GM19395 (cell line): ENCODE results near the gene KRT82.
"Not testable (repeated sequence)": the region's sequence is repeated elsewhere in the genome, so short reads cannot be mapped to it uniquely, and the experiment has no call there.

Experiments used
- ATAC-seq: cut with Tn5 transposase; IDR thresholded peaks from one replicate; pipeline ENCODE4 v1.9.1; 2021; ENCODE audit warnings: mild to moderate bottlenecking, moderate library complexity; ENCODE audit not compliant: unreplicated experiment

The KRT82 gene

DNA sequence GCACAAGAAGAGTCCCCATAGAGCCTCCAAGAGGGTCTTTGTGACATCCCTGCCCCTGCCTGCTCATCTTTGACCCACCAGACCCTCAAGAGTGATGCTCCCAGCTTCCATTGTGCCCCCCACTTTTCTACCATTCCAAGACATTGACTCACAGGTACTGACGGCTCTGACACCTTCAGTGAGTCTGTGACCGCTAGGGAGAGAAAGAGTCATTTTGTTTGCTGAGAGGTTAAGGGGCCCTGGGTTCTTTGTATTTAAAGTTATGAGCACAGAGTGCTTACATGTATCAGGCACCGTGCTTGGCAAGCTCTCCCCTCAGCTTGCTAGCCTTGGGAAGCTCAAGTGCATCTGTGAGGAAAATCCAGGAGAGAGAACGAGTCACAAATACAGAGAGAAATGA lies 7.1 kb upstream of the KRT82 start:
- ATAC-seq, result no peak

DNA sequence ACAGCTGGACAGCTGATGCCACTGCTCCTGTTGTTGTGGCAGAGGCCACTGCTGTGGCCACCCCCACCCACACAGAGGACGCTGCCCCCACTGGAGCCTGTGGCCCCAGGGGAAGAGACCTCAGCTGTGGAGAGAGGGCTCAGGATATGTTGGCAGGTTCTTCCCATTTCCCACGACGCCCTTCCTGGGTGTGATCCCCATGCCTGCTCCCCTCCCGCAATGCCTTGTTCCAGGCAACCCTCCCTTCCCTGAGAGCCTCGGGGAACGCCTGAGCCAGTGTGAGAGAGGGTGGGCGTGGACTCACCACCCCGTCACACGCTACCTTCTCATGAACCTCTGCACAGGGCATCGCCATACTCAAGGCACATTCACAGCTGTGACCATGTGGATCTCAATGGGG lies 5.7 kb upstream of the KRT82 start:
- no peak for ATAC-seq

DNA sequence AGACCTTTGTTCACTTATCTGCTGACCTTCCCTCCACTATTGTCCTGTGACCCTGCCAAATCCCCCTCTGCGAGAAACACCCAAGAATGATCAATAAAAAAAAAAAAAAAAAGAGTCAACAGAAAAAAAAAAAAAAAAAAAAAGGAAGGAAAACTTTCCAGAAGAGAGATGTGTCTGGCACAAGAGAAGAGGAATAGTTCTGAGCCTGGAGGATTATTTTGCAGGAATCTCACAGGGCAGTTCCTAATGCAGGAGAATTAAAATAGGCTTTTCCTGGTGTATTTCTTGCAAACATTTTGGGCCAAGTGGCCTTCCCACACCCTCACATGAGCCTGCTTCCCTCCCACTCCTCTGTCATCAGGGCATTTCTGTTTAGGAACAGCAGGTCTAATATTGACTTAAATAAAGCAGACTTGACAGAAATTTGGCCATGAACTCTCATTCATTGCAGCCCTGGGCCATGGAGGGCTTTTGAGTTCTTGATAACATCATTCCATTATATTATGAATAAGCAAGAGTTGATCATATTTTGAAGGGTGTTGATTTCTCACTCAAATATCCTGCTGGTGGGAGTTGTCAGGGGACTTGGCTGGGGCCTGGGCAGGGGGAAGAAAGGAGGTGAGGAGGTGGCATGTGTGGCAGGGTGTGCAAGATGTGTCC lies 4.6 kb upstream of the KRT82 start:
- not testable (repeated sequence) for ATAC-seq

DNA sequence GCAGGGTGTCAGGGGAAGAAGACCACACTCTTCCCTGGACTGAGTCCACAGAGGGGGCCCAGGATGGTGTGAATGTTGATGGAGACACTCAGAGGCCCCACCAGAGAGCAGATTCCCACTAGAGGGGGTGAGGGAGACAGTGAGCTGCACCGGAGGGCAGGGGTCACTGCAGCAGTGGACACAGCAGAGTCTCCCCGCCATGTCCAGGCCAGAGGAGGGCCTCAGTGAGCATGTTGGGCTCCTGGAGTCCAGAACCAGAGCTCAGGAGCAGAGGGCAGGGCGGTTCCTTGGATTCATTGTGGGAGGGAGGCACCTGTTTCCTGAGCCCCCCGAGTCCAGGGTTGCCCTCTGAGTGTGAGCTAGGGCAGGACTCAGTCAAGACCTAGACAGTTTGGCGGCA lies 1.8 kb upstream of the KRT82 start:
- no peak for ATAC-seq

DNA sequence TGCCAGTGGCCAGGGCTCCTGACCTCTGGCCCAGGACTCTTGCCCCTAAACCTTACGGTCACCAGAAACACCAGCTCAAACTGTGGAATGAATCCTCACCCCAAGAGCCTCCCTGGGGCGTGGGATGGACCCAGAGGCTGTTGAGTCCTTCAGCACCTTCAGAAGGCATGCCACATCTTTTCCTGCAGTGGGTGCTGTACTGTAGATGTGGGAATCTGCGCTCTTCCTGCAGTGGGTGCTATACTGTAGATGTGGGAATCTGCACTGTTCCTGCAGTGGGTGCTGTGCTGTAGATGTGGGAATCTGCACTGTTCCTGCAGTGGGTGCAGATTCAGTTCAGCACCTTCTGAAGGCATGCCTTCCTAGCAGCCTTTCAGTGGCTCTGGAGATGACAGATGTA lies 1.2 kb downstream of the KRT82 start:
- ATAC-seq, result no peak

DNA sequence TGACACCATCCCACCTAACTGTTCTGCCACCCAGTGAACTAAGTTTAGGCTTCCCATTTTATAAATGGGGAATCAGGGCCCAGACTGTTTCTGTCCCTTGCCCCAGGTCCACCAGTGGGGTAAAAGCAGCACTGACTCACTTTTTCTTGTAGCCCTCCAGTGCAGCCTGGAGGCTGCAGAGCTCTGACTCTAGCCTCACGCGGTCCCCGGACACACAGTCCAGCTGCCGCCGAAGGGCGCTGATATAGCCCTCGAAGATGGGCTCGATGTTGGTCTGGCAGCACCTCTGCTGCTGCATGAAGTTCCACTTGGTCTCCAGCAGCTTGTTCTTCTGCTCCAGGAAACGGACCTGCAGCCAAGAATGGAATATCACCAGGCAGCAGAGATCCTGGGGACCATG lies 2.6 kb downstream of the KRT82 start:
- ATAC-seq, result no peak

DNA sequence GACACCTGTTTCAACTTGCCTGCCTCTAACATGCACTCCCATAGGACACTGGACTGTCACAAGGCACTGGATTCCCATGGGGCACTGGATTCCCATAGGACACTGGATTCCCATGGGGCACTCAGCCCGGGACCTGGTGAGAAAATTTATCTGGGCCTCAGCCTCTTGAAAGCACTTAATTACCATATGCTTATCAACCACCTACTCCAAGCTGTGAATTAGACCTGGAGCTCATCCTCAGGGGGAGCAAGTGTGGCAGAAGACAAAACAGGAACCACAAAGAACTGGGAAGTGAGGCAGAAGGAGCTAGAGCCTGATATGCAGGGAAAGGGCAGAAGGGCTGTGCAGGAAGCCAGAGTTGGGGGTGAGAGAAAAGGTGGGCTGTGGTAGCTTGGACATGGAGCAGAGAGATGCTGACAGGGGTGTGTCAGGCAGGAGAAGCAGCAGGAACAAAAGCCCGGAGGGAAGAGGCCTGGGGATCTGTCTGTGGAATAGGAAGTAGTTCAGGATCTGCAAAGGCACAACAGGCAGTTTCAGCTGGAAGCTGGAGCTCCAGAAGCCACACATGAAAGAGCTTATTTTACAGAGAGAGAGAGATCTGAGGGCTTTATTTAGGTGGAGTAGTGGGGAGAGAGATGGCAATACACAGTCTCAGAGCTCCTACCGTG lies 3.1 kb downstream of the KRT82 start:
- ATAC-seq, result no peak

DNA sequence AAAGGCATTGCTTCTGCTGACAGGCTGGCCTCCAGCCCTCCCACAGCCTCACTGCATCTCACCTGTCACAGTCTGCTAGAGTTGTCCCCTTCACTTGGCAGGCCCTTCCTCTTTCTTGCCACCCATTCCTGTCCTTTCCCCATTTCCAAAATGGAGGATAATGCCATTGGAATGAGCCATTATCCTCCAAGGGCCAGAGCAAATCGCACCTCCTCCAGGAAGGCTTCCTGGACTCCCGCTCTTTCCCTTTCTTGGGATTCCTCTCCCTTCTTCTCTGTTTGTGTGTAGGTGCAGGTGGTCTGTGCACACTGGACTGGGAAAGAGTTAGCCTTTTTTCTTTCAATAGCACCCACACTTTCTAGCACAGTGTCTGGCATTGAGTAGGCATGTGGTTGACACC lies 3.8 kb downstream of the KRT82 start:
- no peak for ATAC-seq

DNA sequence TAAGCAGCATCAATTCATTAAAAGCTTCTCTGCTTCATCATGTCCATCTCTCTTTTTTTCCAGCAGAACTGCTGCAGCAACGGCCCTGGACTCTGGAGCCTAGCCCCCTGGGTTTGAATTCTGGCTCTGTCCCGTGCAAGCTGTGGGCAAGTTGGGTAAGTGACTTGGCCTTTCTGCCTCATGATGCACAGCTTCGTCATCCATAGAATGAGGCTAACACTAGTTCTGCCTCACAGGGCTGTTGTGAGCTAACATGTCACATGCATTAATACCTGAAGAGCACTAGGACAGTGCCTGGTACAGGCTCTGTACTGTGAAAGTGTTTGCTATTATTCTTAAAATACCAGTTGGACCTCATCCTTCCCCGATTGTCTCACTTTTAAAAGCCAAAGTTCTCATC lies 4.2 kb downstream of the KRT82 start:
- ATAC-seq, result no peak

DNA sequence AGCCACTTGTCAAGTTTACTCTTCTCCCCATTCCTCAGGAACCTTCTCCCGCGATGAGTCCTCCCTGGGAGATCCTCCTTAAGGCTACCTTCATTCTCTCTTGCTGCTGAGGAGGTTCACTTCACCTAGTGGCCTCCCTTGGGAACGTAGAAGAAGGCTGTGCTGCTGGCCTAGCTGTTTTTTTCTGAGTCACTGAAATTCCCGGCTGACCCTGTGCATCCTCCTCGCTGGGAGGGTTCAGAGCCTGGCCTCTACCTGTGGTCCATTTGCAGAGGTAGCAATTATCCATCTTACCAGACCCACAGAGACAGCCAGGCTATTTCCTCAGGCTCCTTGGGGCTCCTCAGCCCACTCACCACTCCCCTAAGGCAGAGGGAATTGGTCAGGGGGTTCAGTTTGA lies 4.6 kb downstream of the KRT82 start:
- ATAC-seq, result no peak

DNA sequence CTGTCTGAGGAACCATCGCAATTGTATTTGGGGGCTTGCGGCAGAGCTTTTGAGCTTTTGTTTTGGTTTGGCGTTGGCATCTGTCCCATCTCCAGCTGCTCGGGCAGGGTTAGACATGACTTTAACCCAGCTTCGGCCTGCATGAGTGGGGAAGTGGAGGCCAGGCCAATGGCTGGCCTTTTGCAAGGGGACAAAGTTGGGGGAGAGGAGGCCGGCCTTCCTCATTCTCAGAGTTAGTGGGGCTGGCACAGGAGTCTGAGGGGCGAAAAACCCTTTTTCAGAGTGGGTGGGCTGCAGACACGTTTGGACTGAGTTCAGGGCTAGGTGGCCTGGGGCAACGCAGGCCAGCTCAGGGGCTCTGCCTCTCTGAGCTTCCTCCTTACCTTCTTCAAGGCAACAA lies 5.2 kb downstream of the KRT82 start:
- no peak for ATAC-seq

DNA sequence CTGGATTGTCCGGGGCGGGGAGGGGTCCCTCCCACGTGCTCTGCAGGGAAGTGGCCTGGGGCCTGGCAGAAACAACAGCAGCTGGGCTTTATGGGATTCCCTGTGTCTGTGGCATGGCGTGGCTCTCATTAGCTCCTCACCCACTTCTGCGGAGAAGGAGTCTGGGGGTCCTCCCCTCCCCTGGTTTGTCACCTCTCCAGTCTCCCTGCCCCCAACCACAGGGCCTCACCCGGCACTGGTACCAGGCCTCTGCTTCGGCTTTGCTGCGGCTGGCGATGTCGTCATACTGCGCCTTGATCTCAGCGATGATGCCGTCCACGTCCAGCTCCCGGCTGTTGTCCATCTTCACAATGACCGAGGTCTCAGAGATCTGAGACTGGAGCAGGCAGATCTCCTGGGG lies 6.4 kb downstream of the KRT82 start:
- no peak for ATAC-seq

DNA sequence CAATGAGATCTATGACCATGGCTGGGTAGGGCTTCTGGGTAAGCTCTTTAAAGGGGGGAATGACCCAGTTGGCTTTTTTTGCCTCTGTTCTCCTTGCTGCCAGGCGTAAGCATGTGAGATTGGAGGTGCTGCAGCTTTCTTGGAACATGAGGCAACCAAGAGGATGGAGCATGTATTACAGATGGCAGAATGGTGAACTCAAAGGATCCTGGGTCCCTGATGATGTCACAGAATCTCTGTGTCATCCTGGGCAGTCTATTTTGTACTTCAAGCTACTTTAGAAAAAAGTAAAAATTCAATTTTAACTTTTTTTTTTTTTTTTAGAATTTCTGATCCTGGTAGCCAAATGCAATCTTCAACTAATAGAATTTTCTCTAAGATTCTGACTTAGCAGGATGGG lies 8.0 kb downstream of the KRT82 start:
- no peak for ATAC-seq

DNA sequence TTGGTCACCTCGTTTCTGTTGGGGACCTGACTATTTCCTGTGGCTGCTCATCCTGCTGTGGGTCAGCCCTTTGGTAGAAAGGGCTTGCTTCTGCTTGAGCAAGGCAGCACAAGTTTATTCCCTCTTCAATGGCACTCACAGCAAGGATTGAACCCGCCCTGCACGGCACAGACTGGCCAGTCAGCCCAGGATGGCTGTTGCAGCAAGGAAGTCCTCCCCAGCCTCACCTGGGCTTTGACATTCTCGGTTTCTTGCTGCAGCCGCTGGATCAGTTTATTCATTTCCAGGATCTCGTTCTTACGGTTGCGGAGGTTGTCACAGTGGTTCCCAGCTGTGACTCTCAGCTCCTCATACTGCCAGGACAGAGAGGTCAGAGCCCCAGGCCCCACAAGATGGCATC lies 9.5 kb downstream of the KRT82 start:
- no peak for ATAC-seq

DNA sequence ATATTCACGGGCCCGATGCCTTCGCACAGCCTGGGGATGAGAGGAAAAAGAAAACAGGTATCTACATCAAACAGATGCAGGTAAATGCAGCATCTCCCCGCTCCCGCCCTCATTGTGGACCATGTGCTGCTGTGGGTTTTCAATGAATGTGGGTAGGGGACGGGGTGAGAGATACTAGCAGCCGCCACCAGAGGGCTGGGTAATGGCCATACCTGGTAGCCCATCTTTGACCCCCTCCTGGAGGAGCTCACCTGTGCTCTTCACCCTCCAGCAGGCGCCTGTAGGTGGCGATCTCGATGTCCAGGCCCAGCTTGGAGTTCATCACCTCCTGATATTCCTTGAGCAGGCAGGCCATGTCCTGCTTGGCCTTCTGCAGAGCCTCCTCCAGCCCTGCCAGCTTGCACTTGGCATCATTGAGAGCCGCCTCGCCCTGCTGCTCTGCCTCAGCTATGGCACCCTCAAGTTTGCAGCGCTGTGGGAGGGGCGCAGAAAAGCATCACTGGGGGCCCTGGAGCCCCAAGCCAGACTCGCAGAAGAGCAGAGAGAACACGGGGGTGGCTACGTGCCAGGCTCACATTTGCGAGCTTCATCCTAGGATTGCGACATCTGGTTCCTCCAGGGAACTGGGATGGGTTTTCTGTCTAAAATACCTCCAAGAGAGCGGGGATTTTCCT lies 10.2 kb downstream of the KRT82 start:
- ATAC-seq, result no peak

DNA sequence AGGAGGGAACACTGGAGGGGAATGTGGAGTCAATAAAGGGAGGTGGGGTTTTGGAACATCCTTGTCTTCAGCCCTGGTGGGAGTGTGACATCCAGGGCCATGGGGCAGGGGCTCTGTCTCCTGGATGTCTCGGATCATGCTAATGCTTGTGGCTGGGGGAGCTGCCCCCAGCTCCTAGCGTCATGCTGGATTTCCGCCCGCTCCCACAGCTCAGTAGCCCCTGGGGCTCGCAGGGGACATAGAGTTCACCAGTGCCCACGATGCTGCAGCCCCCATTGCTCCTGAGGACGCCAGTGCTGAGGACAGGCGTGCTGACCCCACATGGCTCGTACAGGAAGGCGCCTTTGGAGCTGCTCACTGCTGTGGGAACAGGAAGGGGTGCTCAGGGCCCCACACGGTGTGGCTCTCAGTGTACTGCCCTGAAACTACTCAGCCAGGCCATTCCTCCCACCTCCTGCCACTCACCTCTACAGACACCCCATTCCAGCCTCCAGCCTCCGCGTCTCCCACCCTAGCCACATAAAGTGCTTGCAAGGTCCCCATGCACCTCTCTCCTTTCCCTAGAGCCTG lies 11.2 kb downstream of the KRT82 start:
- no peak for ATAC-seq

DNA sequence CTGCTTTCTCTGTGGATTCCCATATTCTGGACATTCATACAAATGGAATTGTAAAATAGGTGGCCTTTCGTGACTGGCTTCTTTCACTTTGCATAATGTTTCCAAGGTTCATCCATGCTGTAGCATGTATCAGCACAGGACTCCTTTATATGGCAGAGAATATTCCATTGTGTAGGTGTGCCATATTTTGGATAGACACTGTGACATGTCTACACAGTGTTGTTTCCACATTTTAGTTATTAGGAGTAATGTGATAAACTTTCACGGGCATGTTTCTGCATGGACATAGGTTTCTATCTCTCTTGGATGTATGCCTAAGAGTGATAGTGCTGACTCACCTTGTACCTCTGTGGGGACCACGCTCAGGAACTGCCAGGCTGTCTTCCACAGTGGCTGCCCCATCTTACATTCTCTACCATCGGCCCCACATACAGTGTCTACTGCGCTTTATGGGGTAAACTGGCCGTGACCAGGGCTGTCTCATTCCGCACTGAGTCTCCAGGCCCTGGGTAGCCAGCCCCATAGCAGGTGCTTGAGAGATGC lies 13.6 kb downstream of the KRT82 start:
- no peak for ATAC-seq

DNA sequence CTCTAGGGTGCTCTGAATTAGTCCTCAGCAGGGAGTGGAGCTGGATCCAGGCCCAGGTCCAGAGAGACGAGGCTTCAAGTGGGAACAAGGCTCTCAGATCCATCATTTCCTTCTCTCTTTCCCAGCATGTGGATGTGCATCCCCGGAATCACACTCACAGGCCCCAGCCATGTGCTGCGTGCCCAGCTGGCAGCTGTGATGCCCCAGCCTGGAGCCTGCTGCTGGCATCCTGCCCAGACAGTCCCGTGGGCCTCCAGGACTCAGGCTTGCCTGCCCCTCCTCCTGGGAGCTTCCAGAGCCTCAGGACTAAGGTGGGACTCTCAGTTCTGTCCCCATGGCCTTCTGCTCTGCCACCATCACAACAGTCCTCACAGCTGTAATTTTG lies 14.5 kb downstream of the KRT82 start:
- ATAC-seq, result no peak

DNA sequence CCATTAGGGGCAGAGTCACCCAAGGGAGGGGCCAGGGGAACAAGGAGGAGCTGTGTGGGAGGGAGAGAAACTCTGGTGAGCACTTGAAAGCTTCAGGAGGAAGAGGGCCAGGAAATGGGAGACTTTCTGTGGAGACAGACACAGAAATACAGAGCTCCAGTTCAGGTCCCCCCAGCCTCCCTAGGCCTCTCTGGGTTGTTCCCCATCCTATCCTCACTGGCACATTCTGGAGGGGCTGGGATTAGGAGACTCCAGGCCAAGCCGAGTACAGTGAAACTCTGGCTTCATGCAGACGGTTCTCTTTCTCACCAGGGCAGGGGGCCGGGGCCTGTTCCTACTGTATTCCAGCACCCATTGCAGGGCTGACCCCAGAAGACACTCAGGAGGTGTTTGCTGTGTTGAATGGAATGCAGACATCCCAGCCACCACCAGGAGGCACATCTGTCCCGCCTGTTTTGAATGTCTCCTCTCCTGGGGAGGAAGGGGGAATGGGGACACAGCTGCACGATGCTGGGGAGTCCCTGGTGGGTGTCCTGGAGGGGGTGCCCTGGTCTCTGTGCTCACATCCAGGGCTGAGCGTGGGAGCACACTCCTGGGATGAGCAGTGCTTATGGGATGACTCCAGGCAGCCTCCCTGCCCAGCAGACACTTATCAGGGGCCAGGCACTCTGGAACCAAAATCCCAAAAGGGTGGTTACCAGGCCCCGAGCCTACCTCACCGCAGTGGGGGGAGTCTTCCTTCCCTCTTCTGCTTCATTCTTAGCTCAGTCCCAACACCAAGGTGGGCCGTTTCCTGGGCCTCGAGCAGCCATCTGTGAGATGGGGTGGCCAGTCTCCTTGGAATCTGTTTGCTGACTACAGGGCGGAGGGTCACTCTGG lies 15.2 kb downstream of the KRT82 start:
- ATAC-seq, result no peak

DNA sequence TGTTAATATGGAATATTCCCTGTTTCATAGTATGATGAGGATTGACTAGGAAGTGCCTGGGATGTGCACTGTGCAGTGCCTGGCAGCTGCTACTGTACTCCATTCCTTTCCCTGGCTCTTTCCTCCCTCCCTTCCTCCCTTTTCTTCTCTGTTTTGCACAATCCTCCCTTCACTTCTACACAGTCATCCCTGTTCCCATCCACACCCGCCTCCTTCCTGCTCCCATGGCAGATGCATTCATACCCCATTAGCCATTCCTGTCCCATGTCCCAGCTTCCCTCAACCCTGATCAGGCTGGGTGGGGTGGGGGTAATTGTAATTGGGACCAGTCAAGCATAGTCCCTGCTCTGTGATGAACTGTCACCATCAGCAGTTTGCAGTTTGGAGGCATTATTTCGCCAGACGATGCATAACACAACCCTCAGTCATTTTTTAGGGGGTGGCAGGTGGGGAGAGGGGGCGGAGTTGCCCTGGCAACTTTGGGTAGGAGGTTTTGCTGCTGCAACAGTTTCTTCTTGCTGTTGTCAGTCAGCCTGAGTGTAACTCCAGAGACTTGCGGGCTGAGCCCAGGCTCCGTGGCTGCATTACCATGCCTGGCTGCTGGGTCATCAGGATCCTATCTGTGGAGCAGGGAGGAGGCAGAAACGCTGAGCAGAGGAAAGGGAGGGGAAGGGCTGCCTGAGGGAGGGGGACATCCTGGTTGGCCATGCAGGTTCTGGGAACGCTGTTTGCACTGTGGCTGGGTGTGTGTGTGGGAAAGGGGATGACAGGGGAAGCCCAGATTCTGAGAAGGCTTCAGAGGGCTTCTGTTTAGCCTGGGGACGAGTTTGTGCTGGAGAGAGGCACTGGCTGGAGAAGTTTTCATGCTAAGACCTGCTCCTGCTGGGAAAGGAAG lies 16.6 kb downstream of the KRT82 start:
- ATAC-seq, result no peak
